HepG2 (cell line): ENCODE measurements around the gene IER2. TPM values are rescaled to one million over a fixed set of nuclear protein-coding genes. Genes with fewer than 3 reads are reported as not detected.

ENCODE experiments used
- AGO2 ChIP-seq: fragments of 200-400 bp; formaldehyde crosslinking; optimal IDR thresholded peaks from 2 replicates; pipeline ENCODE3; 2017; ENCODE audit warnings: mild to moderate bottlenecking, low read depth, low read length, moderate library complexity
- ATF5 ChIP-seq: sonication (generic); formaldehyde crosslinking; IDR thresholded peaks from 2 replicates; pipeline ENCODE4 v1.4.0; 2020; ENCODE audit warnings: mild to moderate bottlenecking, low read depth, missing genetic modification reagents
- CBFB ChIP-seq: sonication (generic); formaldehyde crosslinking; IDR thresholded peaks from 2 replicates; pipeline ENCODE4 v1.4.0; 2020; ENCODE audit warnings: missing genetic modification reagents
- HIC2 ChIP-seq: sonication (generic); formaldehyde crosslinking; IDR thresholded peaks from 2 replicates; pipeline ENCODE4 v1.9.0; 2022; ENCODE audit warnings: low read depth, missing genetic modification reagents
- KAT7 ChIP-seq: IDR thresholded peaks from 2 replicates; pipeline ENCODE4 v1.6.1; 2018; ENCODE audit warnings: borderline replicate concordance, missing compliant biosample characterization
- KDM5A ChIP-seq: fragments of 200-600 bp; sonication (generic); IDR thresholded peaks from 2 replicates; pipeline ENCODE4 v1.7.0; 2018; ENCODE audit warnings: antibody characterized with exemption, mild to moderate bottlenecking, low read length, borderline replicate concordance
- NCOA2 ChIP-seq: sonication (generic); formaldehyde crosslinking; IDR thresholded peaks from 2 replicates; pipeline ENCODE4 v1.8.0; 2022; ENCODE audit warnings: inconsistent platforms
- NFATC3 ChIP-seq: sonication (generic); formaldehyde crosslinking; IDR thresholded peaks from 2 replicates; pipeline ENCODE4 v1.5.1; 2020; ENCODE audit warnings: mild to moderate bottlenecking, missing genetic modification reagents
- NKX3-1 ChIP-seq: sonication (generic); formaldehyde crosslinking; IDR thresholded peaks from 2 replicates; pipeline ENCODE4 v1.5.0; 2020; ENCODE audit warnings: missing genetic modification reagents
- NR2C2 ChIP-seq: sonication (generic); formaldehyde crosslinking; IDR thresholded peaks from 2 replicates; pipeline ENCODE4 v1.4.0; 2020; ENCODE audit warnings: missing genetic modification reagents, mild to moderate bottlenecking, moderate library complexity, borderline replicate concordance
- RNF2 ChIP-seq: fragments of 450-650 bp; conservative IDR thresholded peaks from 2 replicates; pipeline ENCODE4 v1.6.1; 2016; ENCODE audit warnings: low read depth
- SPEN ChIP-seq: sonication (generic); formaldehyde crosslinking; IDR thresholded peaks from 2 replicates; pipeline ENCODE4 v1.5.1; 2020; ENCODE audit warnings: low read depth, mild to moderate bottlenecking, missing genetic modification reagents
- TEAD3 ChIP-seq: optimal IDR thresholded peaks from 2 replicates; pipeline ENCODE3; 2016; ENCODE audit warnings: borderline replicate concordance
- TFDP1 ChIP-seq: IDR thresholded peaks from 2 replicates; pipeline ENCODE4 v1.6.1; 2016; ENCODE audit warnings: missing compliant biosample characterization, missing genetic modification reagents, borderline replicate concordance
- ZBTB26 ChIP-seq: IDR thresholded peaks from 2 replicates; pipeline ENCODE4 v1.6.1; 2016; ENCODE audit warnings: missing compliant biosample characterization, missing genetic modification reagents, borderline replicate concordance
- ZFY ChIP-seq: sonication (generic); formaldehyde crosslinking; IDR thresholded peaks from 2 replicates; pipeline ENCODE4 v1.4.0; 2020; ENCODE audit warnings: missing genetic modification reagents
- ZNF136 ChIP-seq: sonication (generic); formaldehyde crosslinking; IDR thresholded peaks from 2 replicates; pipeline ENCODE4 v1.8.1; 2022; ENCODE audit warnings: low read depth, mild to moderate bottlenecking, moderate library complexity, missing genetic modification reagents
- ZNF205 ChIP-seq: IDR thresholded peaks from 2 replicates; pipeline ENCODE4 v1.6.1; 2018; ENCODE audit warnings: missing biosample characterization, missing genetic modification reagents
- ZNF335 ChIP-seq: sonication (generic); formaldehyde crosslinking; IDR thresholded peaks from 2 replicates; pipeline ENCODE4 v1.4.0; 2020; ENCODE audit warnings: missing genetic modification reagents
- ZNF354B ChIP-seq: sonication (generic); formaldehyde crosslinking; IDR thresholded peaks from 2 replicates; pipeline ENCODE4 v1.8.0; 2022; ENCODE audit warnings: mild to moderate bottlenecking, missing genetic modification reagents
- ZNF362 ChIP-seq: sonication (generic); formaldehyde crosslinking; IDR thresholded peaks from 2 replicates; pipeline ENCODE4 v1.4.0; 2020; ENCODE audit warnings: missing genetic modification reagents, mild to moderate bottlenecking, borderline replicate concordance
- ZNF460 ChIP-seq: sonication (generic); formaldehyde crosslinking; IDR thresholded peaks from 2 replicates; pipeline ENCODE4 v1.5.1; 2020; ENCODE audit warnings: missing genetic modification reagents, mild to moderate bottlenecking, borderline replicate concordance
- ZNF605 ChIP-seq: sonication (generic); formaldehyde crosslinking; IDR thresholded peaks from 2 replicates; pipeline ENCODE4 v1.8.0; 2022; ENCODE audit warnings: mild to moderate bottlenecking, missing genetic modification reagents
- ZSCAN29 ChIP-seq: sonication (generic); formaldehyde crosslinking; conservative IDR thresholded peaks from 2 replicates; pipeline ENCODE4 v1.4.0; 2020; ENCODE audit warnings: mild to moderate bottlenecking, missing genetic modification reagents
- polyA plus RNA-seq, 8 experiments: library from polyadenylated mRNA; depleted of rRNA in 3 of 8; stranded (reverse) in 7 of 8; unstranded in 1 of 8; fragments of >200 nt; fragmentation: Illumina TruSeq in 4 of 8; extraction: Trizol in 4 of 8; gene quantifications; 2 replicates each; pipeline versions ENCODE4 v1.2.1 to v1.2.3, GENCODE V29; 2011 to 2016; ENCODE audit warnings: low read depth in 4 of 8, missing spikeins in 1 of 8, mixed read lengths in 1 of 8; ENCODE audit not compliant: insufficient read depth in 1 of 8
- total RNA-seq, 5 experiments: library from RNA; depleted of rRNA; stranded (reverse); fragments of >200 nt; fragmentation: Illumina TruSeq; extraction: Trizol; gene quantifications; 2 replicates each; pipeline ENCODE4 v1.2.3, GENCODE V29; 2016; ENCODE audit warnings: low read depth in 1 of 5

The IER2 gene
- total and polyA plus RNA-seq, 2 of the 13 experiments (the other 11 are each of a cell fraction or from before 2014, with no cell fraction given): 10.1 to 14.3 TPM

GRCh38 chr19:13150187-13150930 is at the start of gene IER2, which contains the start of gene STX10 (continued):
- TF ChIP-seq ZNF136 (CRISPR knock-in tag) (0 out of 2 replicates have a peak, but pooled peaks have one; percentile 33), ZNF205 (CRISPR knock-in tag) (peak; percentile 83; the same call in 1 of the 2 replicates), RNF2 (no peak), CBFB (peak; percentile 62; the same call in 1 of the 2 replicates), ZBTB26 (CRISPR knock-in tag) (no peak), NFATC3 (CRISPR knock-in tag) (no peak), TEAD3 (peak; percentile 95), NCOA2 (peak; percentile 61), TFDP1 (CRISPR knock-in tag) (peak; percentile 56; the same call in 1 of the 2 replicates), ZNF460 (0 out of 2 replicates have a peak, but pooled peaks have one; percentile 20), ZFY (CRISPR knock-in tag) (peak; percentile 88), ZSCAN29 (CRISPR knock-in tag) (peak; percentile 97), KAT7 (CRISPR knock-in tag) (no peak), NR2C2 (CRISPR knock-in tag) (peak; percentile 89), ZNF354B (CRISPR knock-in tag) (0 out of 2 replicates have a peak, but pooled peaks have one; percentile 48), ZNF362 (CRISPR knock-in tag) (peak; percentile 43; the same call in 1 of the 2 replicates), NKX3-1 (0 out of 2 replicates have a peak, but pooled peaks have one; percentile 52), ATF5 (CRISPR knock-in tag) (no peak), AGO2 (peak; percentile 45), SPEN (CRISPR knock-in tag) (peak; percentile 88; the same call in 1 of the 2 replicates), ZNF605 (CRISPR knock-in tag) (peak; percentile 79; the same call in 1 of the 2 replicates), HIC2 (CRISPR knock-in tag) (peak; percentile 60), ZNF335 (CRISPR knock-in tag) (peak; percentile 79), KDM5A (peak; percentile 62; the same call in 1 of the 2 replicates)
